GM11168 (cell line): ENCODE data around the gene ELAPOR2.
"Not testable (repeated sequence)": the region's sequence is repeated elsewhere in the genome, so short reads cannot be mapped to it uniquely, and the experiment has no call there.

Experiments used
- in situ Hi-C: fragments of 300-500 bp; cut with MboI; formaldehyde crosslinking; loops from one replicate; pipeline ENCODE4 v1.12.0; 2022; ENCODE audit warnings: low sequenced_read_pairs; ENCODE audit not compliant: unreplicated experiment

Gene ELAPOR2

GRCh38 chr7:87044713-87045112 lies 14.7 kb downstream of the ELAPOR2 start:
- in situ Hi-C loops = not testable (repeated sequence)

- in situ Hi-C loops = not testable (repeated sequence)
Observed at GRCh38 chr7:87041586-87041985, 17.9 kb downstream of the ELAPOR2 start.

- in situ Hi-C loops = not testable (repeated sequence)
Observed at GRCh38 chr7:87039691-87040299, 19.7 kb downstream of the ELAPOR2 start.

DNA sequence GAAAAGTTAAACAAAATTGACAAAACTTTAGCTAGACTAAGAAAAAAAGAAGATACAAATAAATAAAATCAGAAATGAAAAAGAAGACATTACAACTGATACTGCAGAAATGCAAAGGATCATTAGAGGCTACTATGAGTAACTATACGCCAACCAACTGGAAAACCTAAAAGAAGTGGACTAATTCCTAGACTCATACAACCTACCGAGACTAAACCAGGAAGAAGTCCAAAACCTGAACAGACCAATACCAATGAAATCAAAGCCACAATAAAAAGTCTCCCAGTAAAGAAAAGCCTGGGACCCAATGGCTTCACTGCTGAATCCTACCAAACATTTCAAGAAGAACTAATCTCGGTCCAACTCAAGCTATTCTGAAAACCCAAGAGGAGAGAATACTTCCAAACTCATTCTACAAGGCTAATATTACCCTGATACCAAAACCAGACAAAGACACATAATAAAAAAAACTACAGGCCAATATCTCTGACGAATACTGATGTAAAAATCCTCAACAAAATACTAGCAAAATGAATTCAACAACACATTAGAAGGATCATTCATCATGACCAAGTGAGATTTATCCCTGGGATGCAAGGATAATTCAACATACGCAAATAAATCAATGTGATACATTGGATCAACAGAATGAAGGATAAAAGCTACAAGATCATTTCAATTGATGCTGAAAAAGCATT lies 20.3 kb downstream of the ELAPOR2 start:
- in situ Hi-C loops = no loop called here

DNA sequence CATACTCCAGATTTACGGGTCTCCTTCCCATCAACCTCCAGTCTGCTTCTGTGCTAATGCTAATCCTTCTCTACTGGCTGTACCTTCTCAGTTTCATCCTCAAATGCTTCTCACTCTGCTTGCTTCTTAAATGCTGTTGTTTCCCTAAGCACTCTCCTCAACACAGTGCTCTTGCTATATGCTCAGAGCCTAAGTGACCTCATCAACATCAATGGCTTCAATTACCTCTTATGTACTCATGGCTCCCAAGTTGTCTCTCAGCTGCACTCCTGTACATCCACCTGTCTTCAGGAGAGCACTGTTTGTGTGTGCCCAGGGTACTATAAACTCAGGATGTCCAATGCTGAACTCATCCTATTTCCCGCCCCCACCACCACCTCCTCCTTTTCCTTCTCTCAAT lies 22.5 kb downstream of the ELAPOR2 start:
- in situ Hi-C loops = no loop called here

GRCh38 chr7:87032604-87033339 lies 26.7 kb downstream of the ELAPOR2 start:
- in situ Hi-C loops = no loop called here

DNA sequence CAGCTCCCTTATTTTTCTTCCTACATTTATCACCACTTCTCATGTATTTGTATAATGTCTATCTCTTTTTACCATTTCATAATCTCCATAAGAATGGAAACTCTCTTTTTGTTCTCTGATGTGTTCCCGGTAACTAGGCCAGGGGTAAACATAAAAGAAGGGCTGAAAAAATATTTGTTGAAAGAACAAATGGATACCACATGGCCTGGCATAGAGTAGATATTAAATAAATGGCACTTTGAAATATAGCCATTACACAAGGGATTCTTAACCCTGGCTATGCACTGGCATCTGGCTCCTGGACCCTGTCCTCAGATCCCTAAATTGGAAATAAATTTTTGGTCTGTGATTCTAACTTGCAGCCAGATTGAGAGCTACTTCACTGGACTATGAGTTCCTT lies 30.4 kb downstream of the ELAPOR2 start:
- in situ Hi-C loops = no loop called here

GRCh38 chr7:87028636-87029035 lies 30.8 kb downstream of the ELAPOR2 start:
- in situ Hi-C loops = no loop called here

DNA sequence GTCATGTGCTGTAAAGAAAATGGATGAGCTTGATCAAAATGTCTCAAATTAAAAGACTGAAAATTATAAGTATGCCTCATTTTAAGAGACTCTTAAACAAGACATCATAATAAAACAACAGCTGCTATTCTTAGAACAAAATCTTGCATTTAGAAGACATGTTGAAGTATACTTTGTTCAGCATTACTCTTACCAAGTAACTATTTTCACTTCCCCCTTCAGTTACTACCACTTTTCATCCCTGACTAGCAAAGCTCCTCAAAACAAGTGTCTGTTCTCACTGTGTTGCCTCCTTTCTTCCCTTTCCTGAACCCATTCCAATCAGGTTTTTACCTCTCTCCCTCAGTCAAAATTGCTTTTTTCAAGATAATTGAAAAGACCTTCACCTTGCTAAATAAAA lies 31.6 kb downstream of the ELAPOR2 start:
- in situ Hi-C loops = no loop called here

- in situ Hi-C loops = no loop called here
Observed at GRCh38 chr7:87021285-87021684, 38.2 kb downstream of the ELAPOR2 start.

DNA sequence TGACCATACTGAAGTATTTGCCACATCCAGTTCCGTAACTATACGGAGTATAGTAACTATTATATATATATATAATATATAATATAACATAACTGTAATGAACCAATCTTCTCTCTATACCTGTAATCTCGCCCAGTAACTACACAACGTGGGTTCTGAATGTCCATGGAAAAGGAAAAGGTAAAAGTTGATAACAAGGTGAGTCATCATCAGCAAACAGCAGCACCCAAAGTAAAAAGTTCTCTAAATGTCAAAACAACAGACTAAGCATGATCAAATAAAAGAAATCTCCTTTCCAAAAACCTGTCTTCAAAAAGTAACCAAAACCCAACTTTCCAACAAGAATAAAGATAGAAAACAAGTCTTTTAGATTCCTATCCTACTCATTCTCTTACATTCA lies 42.8 kb downstream of the ELAPOR2 start:
- in situ Hi-C loops = no loop called here

GRCh38 chr7:87013840-87014190 lies 45.6 kb downstream of the ELAPOR2 start:
- in situ Hi-C loops = no loop called here

- in situ Hi-C loops = no loop called here
Observed at GRCh38 chr7:87013136-87013839, 46.2 kb downstream of the ELAPOR2 start.
